ENCODE data around the gene C20orf173. TPM values are rescaled to one million over a fixed set of nuclear protein-coding genes. Genes with fewer than 3 reads are reported as not detected.
"Not testable (repeated sequence)": the region's sequence is repeated elsewhere in the genome, so short reads cannot be mapped to it uniquely, and the experiment has no call there.

The C20orf173 gene
- total RNA-seq, 1 donor from 2014 or later: not detected

DNA sequence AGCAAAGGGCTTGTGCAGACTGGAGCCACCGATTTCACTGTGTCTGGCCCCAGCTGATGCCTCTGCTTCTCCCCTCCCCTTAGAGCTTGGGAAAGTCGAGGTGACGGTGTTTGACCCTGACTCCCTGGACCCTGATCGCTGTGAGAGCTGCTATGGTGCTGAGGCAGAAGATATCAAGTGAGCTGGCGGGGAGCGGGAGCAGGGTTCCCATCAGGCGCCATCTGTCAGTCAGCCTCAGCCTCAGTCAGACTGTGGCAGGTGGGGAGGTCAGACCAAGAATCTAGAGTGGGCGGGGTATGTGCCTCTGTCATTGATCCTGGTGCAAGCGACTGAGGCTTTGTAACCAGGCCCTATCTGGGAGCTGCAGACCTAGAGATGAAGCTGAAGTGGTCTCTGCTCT is 17.9 kb upstream of the C20orf173 start:
- intact Hi-C loops (cut with micrococcal nuclease): loop anchor here (10.0 kb wide), 1 partner anchor 517 kb away; no protein-coding TSS in a partner anchor

DNA sequence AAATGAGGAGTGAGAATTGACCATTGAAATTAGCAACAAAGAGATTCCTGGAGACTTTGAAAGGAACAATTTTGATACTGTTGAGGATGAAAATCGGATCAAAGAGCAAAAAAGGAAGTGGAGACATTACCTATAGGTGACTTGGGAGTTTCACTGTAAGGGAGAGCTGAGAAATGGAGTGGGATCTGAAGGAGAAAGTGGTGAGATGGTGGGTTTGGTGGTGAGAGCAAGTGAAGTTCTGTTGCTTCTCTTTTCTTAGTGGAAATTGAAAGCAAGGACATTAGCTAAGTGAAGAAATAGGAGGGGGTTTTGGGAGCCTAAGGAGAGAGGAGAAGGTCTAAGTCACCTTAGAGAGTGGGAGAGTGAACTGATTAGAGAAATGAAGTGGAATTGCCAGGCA is 16.7 kb upstream of the C20orf173 start:
- intact Hi-C loops (cut with micrococcal nuclease): loop anchor here (10.0 kb wide), 1 partner anchor 519 kb away; no protein-coding TSS in a partner anchor

DNA sequence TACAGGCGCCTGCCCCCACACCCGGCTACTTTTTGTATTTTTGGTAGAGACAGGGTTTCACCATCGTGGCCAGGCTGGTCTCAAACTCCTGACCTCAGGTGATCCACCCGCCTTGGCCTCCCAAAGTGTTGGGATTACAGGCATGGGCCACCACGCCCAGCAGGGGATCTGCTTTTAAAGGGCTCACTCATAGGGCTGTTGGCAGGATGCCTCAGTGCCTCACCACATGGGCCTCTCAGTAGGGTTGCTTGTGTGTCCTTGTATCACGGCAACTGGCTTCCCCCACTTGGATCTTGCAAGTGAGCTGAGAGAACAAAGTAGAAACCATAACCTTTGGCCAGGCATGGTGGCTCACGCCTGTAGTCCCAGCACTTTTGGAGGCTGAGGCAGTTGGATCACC is 15.5 kb upstream of the C20orf173 start:
- intact Hi-C loops (cut with micrococcal nuclease): loop anchor here (5.0 to 10.0 kb wide), 3 partner anchors 263 to 1243 kb away; partner anchors contain the start of genes AHCY and EIF6

DNA sequence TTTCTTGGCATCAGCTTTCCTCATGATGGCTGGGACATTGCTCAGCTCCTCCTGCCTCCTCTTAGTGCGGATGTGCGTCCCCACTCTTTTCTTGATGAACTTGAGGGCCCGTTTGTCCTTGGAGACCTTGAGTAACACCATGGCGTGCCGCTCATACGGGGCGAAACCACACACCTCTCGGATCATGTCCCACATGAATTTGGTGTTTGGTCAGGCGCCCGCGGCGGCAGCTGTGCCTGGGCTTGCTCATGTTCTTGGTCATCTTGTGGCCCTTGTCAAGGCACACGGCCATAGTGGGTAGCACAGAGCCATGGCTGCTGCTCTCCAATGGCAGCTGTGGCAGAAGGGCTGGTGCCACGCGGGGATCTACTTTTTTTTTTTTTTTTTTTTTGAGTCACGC is 15.0 kb upstream of the C20orf173 start:
- intact Hi-C loops (cut with micrococcal nuclease): loop anchor here (5.0 to 10.0 kb wide), 3 partner anchors 262 to 1242 kb away; partner anchors contain the start of genes AHCY and EIF6

DNA sequence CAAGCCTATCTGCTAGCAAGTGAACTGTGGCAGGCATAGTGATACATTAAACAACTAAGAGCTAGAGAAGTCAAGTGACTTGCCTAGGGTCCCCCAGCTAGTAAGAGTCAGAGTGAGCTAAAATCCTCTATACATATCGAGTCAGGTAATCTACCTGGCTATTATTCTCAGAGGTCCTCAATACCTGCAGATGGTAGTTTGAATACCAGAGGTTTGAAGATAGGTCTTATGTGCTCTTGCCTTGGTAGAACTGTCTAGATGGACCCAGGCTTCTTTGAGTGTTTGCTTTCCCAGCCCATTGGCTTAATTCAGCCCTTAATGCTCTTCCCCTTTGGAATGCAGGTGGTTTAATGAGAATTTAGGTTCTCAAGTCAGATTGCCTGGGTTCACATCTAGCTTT is 13.5 kb upstream of the C20orf173 start:
- intact Hi-C loops (cut with micrococcal nuclease): loop anchor here (1.0 to 10.0 kb wide), 8 partner anchors 88 to 1241 kb away; partner anchors contain the start of genes AHCY, CEP250, EIF6 and PHF20

DNA sequence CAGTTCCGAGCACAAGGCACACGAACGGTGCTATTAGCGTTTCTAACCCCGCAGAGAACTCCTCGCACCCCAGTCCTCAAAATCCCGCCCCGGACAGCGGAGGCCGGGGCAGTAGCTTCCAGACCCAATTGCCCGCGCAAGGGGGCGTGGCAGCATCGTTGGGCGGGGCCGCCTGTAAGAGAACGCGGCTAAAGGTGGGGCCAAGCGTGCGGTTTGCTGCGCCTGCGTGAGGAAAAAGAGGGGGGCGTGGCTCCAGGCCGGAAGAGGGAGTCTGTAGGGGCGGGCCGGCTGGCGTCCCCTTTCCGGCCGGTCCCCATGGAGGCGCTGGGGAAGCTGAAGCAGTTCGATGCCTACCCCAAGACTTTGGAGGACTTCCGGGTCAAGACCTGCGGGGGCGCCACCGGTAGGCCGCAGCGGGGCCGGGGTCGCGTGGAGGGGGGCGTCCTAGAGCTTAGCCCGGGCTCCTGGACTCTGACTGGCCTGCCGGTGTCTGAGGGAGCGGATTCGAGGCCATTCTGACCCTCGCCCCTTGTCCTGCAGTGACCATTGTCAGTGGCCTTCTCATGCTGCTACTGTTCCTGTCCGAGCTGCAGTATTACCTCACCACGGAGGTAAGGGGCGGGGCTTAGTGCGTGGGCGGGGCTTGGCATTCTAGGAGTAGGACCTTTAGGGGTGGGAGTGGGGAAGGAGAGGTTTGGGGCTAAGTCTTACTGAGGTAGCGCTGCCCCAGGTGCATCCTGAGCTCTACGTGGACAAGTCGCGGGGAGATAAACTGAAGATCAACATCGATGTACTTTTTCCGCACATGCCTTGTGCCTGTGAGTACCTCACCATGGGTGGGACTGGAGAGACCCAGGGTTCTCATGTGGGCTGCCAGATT is 12.6 kb upstream of the C20orf173 start, which contains the start of gene ERGIC3:
Gene ERGIC3, plus strand, starts transcription at position 296 of the 880 bp plus-strand sequence. Its CDS starts 20 bp downstream, at position 316.
- intact Hi-C loops (cut with micrococcal nuclease): loop anchor here (1.0 to 10.0 kb wide), 12 partner anchors 51 to 1240 kb away; partner anchors contain the start of genes AHCY, CEP250, EIF6 and NFS1

DNA sequence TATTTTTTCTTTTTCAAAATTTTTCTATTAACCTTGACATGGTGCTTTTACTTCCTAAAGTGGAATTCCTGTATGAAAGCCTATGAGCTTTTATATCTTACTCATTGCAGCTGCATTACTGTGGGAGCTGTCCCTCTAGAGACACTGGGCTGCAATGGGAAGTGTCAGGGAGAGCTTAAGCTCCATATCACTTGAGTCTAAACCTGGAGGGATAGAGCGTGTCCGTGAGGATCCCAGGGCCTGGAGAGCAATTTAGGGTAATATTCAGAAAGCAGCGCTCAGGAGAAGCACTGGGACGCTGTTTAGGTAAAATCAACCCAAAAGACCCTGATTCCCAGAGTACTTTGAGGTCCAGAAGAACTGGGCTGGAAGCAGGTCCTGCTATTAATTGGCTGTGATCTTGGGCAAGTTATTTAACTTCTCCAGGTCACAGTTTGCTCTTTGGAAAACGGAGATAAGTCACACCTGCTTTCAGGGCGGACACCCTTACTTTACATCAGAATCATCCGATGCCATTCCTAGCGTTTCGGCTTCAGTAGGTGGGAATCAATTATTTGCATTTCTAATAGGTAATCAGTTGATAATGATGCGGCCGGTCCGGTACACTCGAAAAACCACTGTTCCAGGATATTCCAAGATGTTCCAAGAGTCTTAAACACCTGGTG is 11.8 kb upstream of the C20orf173 start:
- intact Hi-C loops (cut with micrococcal nuclease): loop anchor here (1.0 to 10.0 kb wide), 7 partner anchors 50 to 1239 kb away; partner anchors contain the start of genes AHCY, EIF6, NFS1 and RBM39

DNA sequence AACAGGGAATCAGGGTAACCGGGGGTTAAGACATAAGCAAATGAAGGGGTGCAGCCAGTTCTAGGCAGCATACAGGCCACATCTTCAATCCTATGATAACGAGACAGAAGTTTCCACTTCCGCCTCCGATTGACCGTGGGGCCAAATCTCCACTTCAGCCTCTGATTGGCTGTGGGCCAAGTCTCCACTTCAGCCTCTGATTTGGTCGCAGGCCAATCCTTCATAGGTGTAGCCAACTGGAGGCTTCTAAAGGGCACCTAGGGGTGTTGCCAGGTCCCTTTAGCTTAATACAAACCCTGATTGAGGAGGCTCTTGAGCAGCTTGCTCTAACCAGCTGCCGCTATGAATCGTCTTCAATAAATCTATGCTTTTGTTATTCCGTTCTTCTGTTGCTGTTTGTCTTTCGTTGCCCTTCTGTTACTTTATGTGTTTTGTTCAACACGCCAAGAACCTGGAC is 10.3 kb upstream of the C20orf173 start:
- intact Hi-C loops (cut with micrococcal nuclease): loop anchor here (5.0 to 10.0 kb wide), 3 partner anchors 257 to 1237 kb away; partner anchors contain the start of genes AHCY and EIF6

DNA sequence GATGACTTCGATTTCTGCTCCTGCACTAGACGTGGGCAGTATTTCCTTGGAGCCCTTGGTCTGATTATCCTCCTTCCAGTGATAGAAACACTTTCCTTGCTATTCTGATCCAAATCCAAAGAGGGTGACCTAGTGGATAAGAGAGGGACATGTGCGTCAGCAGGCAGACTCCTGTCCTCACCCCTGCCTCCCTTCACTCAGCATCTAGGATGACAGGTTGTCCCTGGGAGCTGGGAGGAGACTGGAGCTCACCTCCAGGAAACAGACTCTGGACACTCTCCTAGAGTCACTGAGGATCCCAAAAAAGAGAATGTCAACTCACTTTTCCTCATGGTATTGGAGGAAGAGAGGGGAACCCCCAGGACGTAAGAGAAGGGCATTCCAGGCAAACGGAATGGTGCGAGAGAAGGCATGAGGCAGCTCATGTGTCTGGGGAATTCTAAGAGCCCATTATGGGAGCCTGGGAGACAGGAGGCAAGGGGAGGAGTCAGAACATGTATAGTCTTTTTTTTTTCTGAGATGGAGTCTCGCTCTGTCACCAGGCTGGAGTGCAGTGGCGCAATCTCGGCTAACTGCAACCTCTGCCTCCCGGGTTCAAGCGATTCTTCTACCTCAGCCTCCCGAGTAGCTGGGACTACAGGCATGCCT is 2.2 kb downstream of the C20orf173 start:
- intact Hi-C loops (cut with micrococcal nuclease): no loop called here

DNA sequence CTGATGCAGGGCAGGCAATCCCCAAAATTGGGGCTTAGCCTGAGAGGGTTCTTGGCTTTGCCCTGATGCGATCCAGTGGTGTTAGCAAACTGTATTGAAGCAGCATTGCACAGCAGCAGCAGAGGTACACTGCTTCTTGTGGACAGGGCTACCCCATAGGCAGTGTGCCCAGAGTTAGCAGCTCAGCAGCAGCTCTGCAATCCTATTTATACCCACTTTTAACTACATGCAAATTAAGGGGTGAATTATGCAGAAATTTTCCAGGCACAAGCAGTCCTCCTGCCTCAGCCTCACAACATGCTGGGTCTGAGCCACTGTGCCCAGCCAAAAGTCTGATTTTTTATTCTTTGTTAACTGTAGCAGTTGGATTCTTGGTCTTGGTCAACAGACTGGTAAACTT is 3.8 kb downstream of the C20orf173 start:
- intact Hi-C loops (cut with micrococcal nuclease): no loop called here

DNA sequence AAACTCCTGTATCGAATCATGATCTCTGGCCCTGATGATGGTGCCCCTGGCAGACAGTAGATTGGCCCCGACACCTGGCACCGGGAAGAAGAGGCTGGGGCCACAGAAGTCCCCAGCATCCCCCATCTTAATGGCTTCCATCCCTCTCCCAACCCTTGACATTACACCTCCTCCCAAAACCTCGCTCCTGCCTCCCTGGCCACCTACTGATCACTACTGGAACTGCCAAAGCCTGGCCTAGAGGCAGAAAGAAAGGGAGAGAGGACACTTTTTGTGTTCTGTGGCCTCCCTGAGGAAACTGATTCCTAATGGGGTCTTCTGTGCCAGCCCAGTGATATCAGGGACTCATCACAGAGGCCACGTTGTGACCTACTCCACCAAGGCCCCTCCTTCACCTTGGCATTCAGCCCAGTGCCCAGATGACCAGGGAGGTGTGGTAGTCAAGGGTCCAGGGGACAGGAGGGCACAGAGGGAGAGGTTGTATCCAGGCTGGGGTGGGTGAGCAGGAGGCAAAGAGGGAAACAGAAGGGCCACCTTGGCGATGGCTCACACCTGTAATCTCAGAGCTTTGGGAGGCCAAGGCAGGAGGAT is 6.1 kb downstream of the C20orf173 start:
- intact Hi-C loops (cut with micrococcal nuclease): loop anchor here (1.0 kb wide), 1 partner anchor 60 kb away; no protein-coding TSS in a partner anchor

DNA sequence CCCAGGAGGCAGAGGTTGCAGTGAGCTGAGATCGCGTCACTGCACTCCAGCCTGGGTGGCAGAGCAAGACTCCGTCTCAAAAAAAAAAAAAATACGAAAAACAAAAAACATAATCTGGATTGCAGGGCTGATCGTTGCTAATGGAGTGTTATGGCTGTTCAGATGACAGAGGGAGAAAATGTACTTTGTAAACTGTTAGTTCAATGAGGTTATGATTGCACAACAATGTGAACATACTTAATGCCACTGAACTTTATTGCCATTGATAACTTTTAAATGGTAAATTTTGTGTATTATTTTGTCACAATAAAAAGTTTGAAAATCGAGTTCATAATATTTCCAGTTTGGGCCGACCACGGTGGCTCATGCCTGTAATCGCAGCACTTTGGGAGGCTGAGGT is 10.5 kb downstream of the C20orf173 start:
- intact Hi-C loops (cut with micrococcal nuclease): no loop called here

DNA sequence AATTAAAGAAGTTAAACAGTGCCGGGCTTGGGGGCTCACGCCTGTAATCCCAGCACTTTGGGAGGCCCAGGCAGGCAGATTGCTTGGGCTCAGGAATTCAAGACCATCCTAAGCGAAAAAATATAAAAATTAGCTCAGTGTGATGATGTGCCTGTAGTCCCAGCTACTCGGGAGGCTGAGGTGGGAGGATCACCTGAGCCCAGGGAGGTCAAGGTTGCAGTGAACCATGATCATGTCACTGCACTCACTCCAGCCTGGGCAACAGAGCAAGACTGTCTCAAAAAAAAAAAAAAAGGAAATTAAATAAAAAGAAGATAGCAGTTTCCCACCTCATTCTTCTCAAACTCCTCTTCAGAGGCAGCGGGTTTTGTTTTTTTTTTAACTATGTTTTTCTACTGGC is 11.7 kb downstream of the C20orf173 start:
- intact Hi-C loops (cut with micrococcal nuclease): not testable (repeated sequence)

DNA sequence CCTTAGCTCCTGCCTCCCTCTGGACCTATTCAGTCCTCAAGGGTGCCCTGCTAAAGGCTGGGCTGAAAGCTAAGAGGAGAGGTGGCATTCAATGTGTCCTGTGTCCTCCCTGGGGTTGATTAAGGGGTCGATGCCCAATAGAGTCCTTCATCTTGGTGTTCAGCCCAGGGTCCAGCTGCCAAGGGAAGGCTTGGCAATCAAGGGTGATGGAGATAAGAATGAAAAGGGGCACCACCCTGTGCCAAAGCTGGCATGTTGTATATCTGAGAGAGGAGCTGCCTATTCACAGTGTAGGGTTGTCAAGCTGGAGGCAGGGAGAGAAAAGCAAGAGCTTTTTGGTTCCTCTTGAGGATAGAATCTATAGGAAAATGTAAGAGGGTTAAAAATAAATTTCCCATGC is 12.3 kb downstream of the C20orf173 start:
- intact Hi-C loops (cut with micrococcal nuclease): no loop called here

DNA sequence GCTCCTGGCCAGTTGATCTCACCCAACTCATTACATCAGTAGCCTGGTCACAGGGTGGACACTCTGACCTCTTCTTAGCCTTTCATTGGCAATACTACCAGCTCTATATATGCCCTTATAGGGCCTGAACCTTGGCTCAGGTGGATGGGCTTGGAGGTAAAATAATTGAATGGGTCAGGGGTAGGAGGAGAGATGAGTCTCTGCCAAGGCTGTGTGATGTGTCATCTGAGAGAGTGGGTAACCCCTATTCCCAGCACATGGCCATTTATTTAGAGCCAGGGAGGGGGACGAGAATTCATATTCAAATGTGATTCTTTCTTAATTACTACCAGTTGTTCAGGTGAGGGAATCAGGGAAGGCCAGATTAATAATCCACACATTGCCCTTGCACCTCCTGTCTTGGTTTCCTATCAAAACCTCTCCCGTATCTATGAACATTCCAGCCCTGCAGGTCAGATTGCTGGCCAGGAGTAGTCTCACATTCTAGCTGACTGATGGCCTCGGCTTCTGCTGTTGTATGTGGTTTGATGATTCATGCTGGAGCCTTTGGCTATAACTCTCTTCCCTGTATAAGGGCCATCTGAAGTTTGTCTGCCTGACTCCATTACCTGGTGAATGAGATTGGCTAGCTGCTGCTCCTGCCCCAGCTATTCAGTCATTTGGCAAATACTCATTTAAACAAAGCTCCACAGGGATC is 13.4 kb downstream of the C20orf173 start:
- intact Hi-C loops (cut with micrococcal nuclease): no loop called here

DNA sequence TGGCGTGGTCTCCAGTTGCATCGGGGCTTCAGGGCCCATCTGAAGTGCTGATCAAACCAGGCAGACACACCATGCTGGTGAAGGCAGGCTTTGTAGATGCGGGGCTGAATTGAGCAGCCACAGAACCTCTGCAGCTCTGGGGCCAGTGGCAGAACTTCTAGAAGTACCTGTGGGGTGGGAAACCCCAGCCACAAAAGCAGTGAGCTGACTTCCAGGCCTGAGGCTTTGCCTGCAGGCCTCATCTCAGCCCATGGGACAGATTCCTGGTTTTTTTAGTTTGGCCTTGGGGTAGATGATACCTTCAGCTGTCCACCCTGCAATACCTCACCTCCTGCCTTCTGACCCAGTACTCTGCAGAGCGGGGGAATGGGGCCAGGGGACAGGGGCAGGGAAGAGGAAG is 14.1 kb downstream of the C20orf173 start:
- intact Hi-C loops (cut with micrococcal nuclease): no loop called here

DNA sequence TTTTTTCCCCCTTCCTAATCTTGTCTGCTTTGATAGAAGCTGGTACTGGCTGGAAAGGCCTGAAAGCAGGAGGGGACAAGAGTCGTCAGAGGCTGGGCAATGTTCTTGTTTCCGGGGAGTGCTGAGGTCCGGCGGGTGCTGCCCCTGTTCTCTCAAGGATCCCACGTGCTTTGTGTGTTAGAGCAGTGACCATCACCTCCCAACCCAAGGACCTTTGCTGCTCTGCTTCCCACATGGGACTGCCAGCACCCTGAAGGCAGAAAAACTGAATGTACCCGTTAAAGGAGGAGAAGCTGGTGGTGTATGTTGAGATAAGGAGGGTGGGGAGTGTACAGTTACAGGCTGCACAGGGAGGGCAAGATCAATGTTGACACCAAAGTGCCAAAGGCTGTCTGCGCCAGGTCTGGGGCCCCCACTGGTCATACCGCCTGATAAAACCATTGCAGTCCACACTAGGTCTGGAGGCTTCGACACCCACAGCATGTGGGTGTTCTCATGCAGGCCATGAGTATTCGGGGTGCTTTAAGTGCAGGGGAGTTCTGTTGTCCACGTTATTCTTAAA is 15.0 kb downstream of the C20orf173 start:
- intact Hi-C loops (cut with micrococcal nuclease): no loop called here

DNA sequence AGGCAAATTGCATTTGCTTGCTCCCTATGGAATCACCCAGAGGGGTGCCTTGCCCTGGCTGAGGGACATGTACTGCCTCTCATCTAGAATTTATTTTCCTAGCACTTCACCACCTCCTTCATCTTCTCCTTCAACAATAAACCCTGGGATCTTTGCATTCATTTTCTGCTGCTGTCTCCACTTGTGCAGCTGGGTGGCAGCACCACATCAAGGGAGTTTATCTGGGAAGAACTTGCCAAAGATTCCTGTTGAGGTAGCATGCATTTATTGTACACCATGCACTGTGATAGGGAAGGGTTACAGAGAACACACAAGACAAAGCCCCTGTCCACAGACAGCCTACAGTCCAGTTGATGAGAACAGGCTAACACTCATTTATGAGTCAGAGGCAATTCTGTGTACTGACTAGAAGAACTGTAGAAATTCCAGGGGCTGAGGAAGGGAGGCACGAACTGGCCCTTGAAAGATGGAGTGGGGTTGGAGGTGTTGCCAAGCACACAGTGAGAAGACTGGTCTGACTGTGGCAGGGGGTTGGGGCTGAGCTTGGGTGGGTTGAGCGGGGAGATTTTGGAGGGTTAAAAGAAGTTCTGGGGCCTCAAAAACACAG is 17.5 kb downstream of the C20orf173 start:
- intact Hi-C loops (cut with micrococcal nuclease): no loop called here
